Endodermal cell (in vitro differentiated cells): ENCODE data around the gene ETV7. TPM values are rescaled to one million over a fixed set of nuclear protein-coding genes. Genes with fewer than 3 reads are reported as not detected.
"Not testable (repeated sequence)": the region's sequence is repeated elsewhere in the genome, so short reads cannot be mapped to it uniquely, and the experiment has no call there.

ENCODE experiments used
- DNase-seq: peaks from one replicate; pipeline ENCODE4 v3.0.0-alpha.2; 2017
- H3K27ac ChIP-seq: 2 replicates; pipeline ENCODE4 v1.5.1; 2013; ENCODE audit warnings: mild to moderate bottlenecking, low read depth, low read length, moderate library complexity
- H3K27me3 ChIP-seq: 2 replicates; pipeline ENCODE4 v1.6.1; 2013; ENCODE audit warnings: mild to moderate bottlenecking, low read length, moderate library complexity; ENCODE audit not compliant: insufficient read depth, control insufficient read depth, poor library complexity, severe bottlenecking
- H3K36me3 ChIP-seq: 2 replicates; pipeline ENCODE4 v1.7.0; 2013; ENCODE audit warnings: mild to moderate bottlenecking, low read length, moderate library complexity; ENCODE audit not compliant: control insufficient read depth, insufficient read depth
- H3K4me1 ChIP-seq: one replicate; pipeline ENCODE4 v1.7.0; 2013; ENCODE audit warnings: low read length; ENCODE audit not compliant: control insufficient read depth, insufficient read depth
- H3K4me3 ChIP-seq: 2 replicates; pipeline ENCODE4 v1.5.1; 2013; ENCODE audit warnings: mild to moderate bottlenecking, low read length, moderate library complexity
- H3K9ac ChIP-seq: 2 replicates; pipeline ENCODE4 v1.6.1; 2013; ENCODE audit warnings: mild to moderate bottlenecking, low read length, moderate library complexity; ENCODE audit not compliant: poor library complexity, severe bottlenecking; ENCODE audit errors: extremely low read depth
- H3K9me3 ChIP-seq: 2 replicates; pipeline ENCODE4 v1.6.1; 2013; ENCODE audit warnings: mild to moderate bottlenecking, low read length, moderate library complexity; ENCODE audit not compliant: control insufficient read depth
- H3K27ac Mint-ChIP-seq: 2 replicates; pipeline ENCODE4 v1.8.0; 2020; ENCODE audit warnings: mixed read lengths
- H3K27me3 Mint-ChIP-seq: 2 replicates; pipeline ENCODE4 v1.8.0; 2021; ENCODE audit warnings: mild to moderate bottlenecking, mixed read lengths; ENCODE audit not compliant: insufficient read depth
- H3K36me3 Mint-ChIP-seq: 2 replicates; pipeline ENCODE4 v1.8.0; 2020; ENCODE audit warnings: low read depth, mixed read lengths
- H3K4me1 Mint-ChIP-seq: 2 replicates; pipeline ENCODE4 v1.8.0; 2020; ENCODE audit warnings: mixed read lengths
- H3K4me3 Mint-ChIP-seq: 2 replicates; pipeline ENCODE4 v1.8.0; 2020; ENCODE audit warnings: mild to moderate bottlenecking, moderate library complexity, mixed read lengths
- H3K9me3 Mint-ChIP-seq: 2 replicates; pipeline ENCODE4 v1.8.0; 2020; ENCODE audit warnings: mild to moderate bottlenecking, mixed read lengths
- CTCF ChIP-seq: fragments of 200-600 bp; sonication (generic); conservative IDR thresholded peaks from 2 replicates; pipeline ENCODE4 v1.5.0; 2021; ENCODE audit warnings: antibody characterized with exemption, mild to moderate bottlenecking
- WGBS, 2 experiments: methylation state at CpG; one replicate each; pipeline versions ENCODE4 v1.1.5 to v1.1.7; 2013; ENCODE audit warnings: missing lambda C conversion rate in 2 of 2, mixed read lengths in 1 of 2; ENCODE audit not compliant: insufficient coverage in 1 of 2, insufficient read length in 1 of 2; 5-methylcytosine and 5-hydroxymethylcytosine counted together
- total RNA-seq, 2 donors: library from RNA; stranded (reverse); fragmentation: NEBNext Ultra II Directional in 1 of 2; extraction: Animal tissue kit (Norgen Biotek cat#: 25700) in 1 of 2; gene quantifications; 2 replicates in 1 of 2; 3 replicates in 1 of 2; pipeline ENCODE4 v1.2.1, GENCODE V29; 2021

ETV7 gene
- total RNA-seq, 2 donors from 2014 or later, result 0.42 TPM

GRCh38 chr6:36340618-36341454, 46.6 kb downstream of the ETV7 start:
- H3K9me3 Mint-ChIP-seq, result no peaks in the 10 kb centered on the region
- peak; percentile 99 for TF ChIP-seq CTCF
- H3K27ac Mint-ChIP-seq, result peak overlapping the region; percentile 85
- H3K36me3 Mint-ChIP-seq, result no peaks in the 10 kb centered on the region
- WGBS, 2 experiments, result 33 to 35% methylated on average over 27 to 36 of the region's 36 CpGs
- H3K27me3 ChIP-seq, result peaks cover 20% of the 10 kb centered on the region
- no peaks in the 10 kb centered on the region for H3K36me3 ChIP-seq
- peaks cover 26% of the 10 kb centered on the region for H3K27me3 Mint-ChIP-seq
- H3K4me1 ChIP-seq, result peaks cover 3% of the 10 kb centered on the region
- no peak overlapping the region for H3K9ac ChIP-seq
- peaks cover 7% of the 10 kb centered on the region for H3K4me1 Mint-ChIP-seq
- H3K4me3 ChIP-seq, result peak overlapping the region; percentile 19
- peak; percentile 91 for DNase-seq
- no peak overlapping the region for H3K27ac ChIP-seq
- peak overlapping the region; percentile 59 for H3K4me3 Mint-ChIP-seq
- no peaks in the 10 kb centered on the region for H3K9me3 ChIP-seq

- H3K27ac ChIP-seq, result no peak overlapping the region
- peaks cover 20% of the 10 kb centered on the region for H3K27me3 ChIP-seq
- Mint-ChIP-seq H3K27me3 (peaks cover 26% of the 10 kb centered on the region), H3K27ac (no peak overlapping the region), H3K9me3 (no peaks in the 10 kb centered on the region), H3K4me1 (peaks cover 7% of the 10 kb centered on the region), H3K36me3 (no peaks in the 10 kb centered on the region), H3K4me3 (peak overlapping the region; percentile 59)
- no peak for TF ChIP-seq CTCF
- no peaks in the 10 kb centered on the region for H3K9me3 ChIP-seq
- peak overlapping the region; percentile 19 for H3K4me3 ChIP-seq
- H3K9ac ChIP-seq, result no peak overlapping the region
- WGBS, 2 experiments, result 56 to 61% methylated on average over 7 to 12 of the region's 12 CpGs
- no peak for DNase-seq
- peaks cover 3% of the 10 kb centered on the region for H3K4me1 ChIP-seq
- H3K36me3 ChIP-seq, result no peaks in the 10 kb centered on the region
These were observed 47.2 kb downstream of the ETV7 start for GRCh38 chr6:36340306-36340617.

GRCh38 chr6:36339146-36339545, 48.3 kb downstream of the ETV7 start:
- Histone ChIP-seq H3K27me3 (peaks cover 20% of the 10 kb centered on the region), H3K36me3 (no peaks in the 10 kb centered on the region), H3K4me3 (no peak overlapping the region), H3K9ac (no peak overlapping the region), H3K9me3 (no peaks in the 10 kb centered on the region), H3K27ac (no peak overlapping the region), H3K4me1 (peaks cover 3% of the 10 kb centered on the region)
- H3K4me3 Mint-ChIP-seq, result no peak overlapping the region
- no peaks in the 10 kb centered on the region for H3K9me3 Mint-ChIP-seq
- 92 to 95% methylated on average over 6 to 12 of the region's 12 CpGs for WGBS, 2 experiments
- DNase-seq, result peak; percentile 27
- H3K4me1 Mint-ChIP-seq, result peaks cover 17% of the 10 kb centered on the region
- no peak for TF ChIP-seq CTCF
- no peak overlapping the region for H3K27ac Mint-ChIP-seq
- peaks cover 33% of the 10 kb centered on the region for H3K27me3 Mint-ChIP-seq
- H3K36me3 Mint-ChIP-seq, result no peaks in the 10 kb centered on the region

GRCh38 chr6:36338223-36338622, 49.2 kb downstream of the ETV7 start:
- not testable (repeated sequence) for H3K4me3 ChIP-seq, H3K36me3 ChIP-seq, H3K9ac ChIP-seq, H3K27ac Mint-ChIP-seq, DNase-seq, H3K27ac ChIP-seq, H3K4me3 Mint-ChIP-seq, H3K9me3 Mint-ChIP-seq, H3K9me3 ChIP-seq, H3K4me1 ChIP-seq, H3K36me3 Mint-ChIP-seq
- Mint-ChIP-seq H3K4me1 (peaks cover 17% of the 10 kb centered on the region), H3K27me3 (peaks cover 33% of the 10 kb centered on the region)
- H3K27me3 ChIP-seq, result peaks cover 24% of the 10 kb centered on the region
- 20 to 46% methylated on average over 1 of the region's 1 CpG for WGBS, 2 experiments
